COLO668 (cell line): ENCODE measurements around the gene ATF6.
"Not testable (repeated sequence)": the region's sequence is repeated elsewhere in the genome, so short reads cannot be mapped to it uniquely, and the experiment has no call there.

Experiments
- DNase-seq: peaks from one replicate; lab custom pipeline; 2025; ENCODE audit not compliant: unreplicated experiment; lab: John Stamatoyannopoulos, UW

The ATF6 gene

GRCh38 chr1:161766102-161766981 is at the start of gene ATF6:
Gene ATF6 (plus strand): TSS chr1:161766320. CDS start chr1:161766361, 41 bp downstream.
- DNase-seq, result peak; percentile 88

- DNase-seq, result no peak
These were observed 47.4 kb upstream of the ATF6 start for GRCh38 chr1:161718559-161719324.

GRCh38 chr1:161719325-161719611 is 46.9 kb upstream of the ATF6 start:
- no peak for DNase-seq

GRCh38 chr1:161720422-161720821 is 45.7 kb upstream of the ATF6 start:
- no peak for DNase-seq

GRCh38 chr1:161720956-161721737 is 45.0 kb upstream of the ATF6 start, which contains the start of gene FCRLB:
Gene FCRLB (plus strand): TSS chr1:161721544. CDS start chr1:161722673, 1,129 bp downstream.
- no peak for DNase-seq

GRCh38 chr1:161721738-161722343 is 44.3 kb upstream of the ATF6 start:
- DNase-seq, result no peak

GRCh38 chr1:161722406-161722805 is 43.7 kb upstream of the ATF6 start:
- no peak for DNase-seq

- no peak for DNase-seq
These were observed 42.5 kb upstream of the ATF6 start for GRCh38 chr1:161723459-161724141.

GRCh38 chr1:161725258-161725907 is 40.7 kb upstream of the ATF6 start:
- DNase-seq, result not testable (repeated sequence)

- peak; percentile 50 for DNase-seq
These were observed 40.1 kb upstream of the ATF6 start for GRCh38 chr1:161725908-161726472.

GRCh38 chr1:161726473-161727255 is 39.5 kb upstream of the ATF6 start:
- DNase-seq, result peak; percentile 80

GRCh38 chr1:161727256-161727924 is 38.7 kb upstream of the ATF6 start:
- DNase-seq, result no peak

- DNase-seq, result no peak
These were observed 37.5 kb upstream of the ATF6 start for GRCh38 chr1:161728376-161729226.

GRCh38 chr1:161730050-161730564 is 36.0 kb upstream of the ATF6 start:
- no peak for DNase-seq

GRCh38 chr1:161731241-161731640 is 34.9 kb upstream of the ATF6 start:
- no peak for DNase-seq

- DNase-seq, result no peak
These were observed 34.0 kb upstream of the ATF6 start for GRCh38 chr1:161731981-161732718.
